CD4-positive, alpha-beta T cell treated with Interleukin-2 at 100 ng/mL for 4 hours (primary cell): Measurements from ENCODE around the gene COX19.
"Not testable (repeated sequence)": the region's sequence is repeated elsewhere in the genome, so short reads cannot be mapped to it uniquely, and the experiment has no call there.

Experiments
- DNase-seq: peaks from one replicate; pipeline ENCODE4 v3.0.0-alpha.2; 2020; ENCODE audit warnings: low spot score

Gene COX19

GRCh38 chr7:943793-944192, 31.6 kb downstream of the COX19 start:
- DNase-seq: not testable (repeated sequence)

- DNase-seq: no peak
These were observed 34.5 kb downstream of the COX19 start for GRCh38 chr7:940599-941408.

- DNase-seq: no peak
These were observed 35.5 kb downstream of the COX19 start for GRCh38 chr7:939843-940242.

GRCh38 chr7:938546-939185, 36.7 kb downstream of the COX19 start:
- DNase-seq: no peak

GRCh38 chr7:937856-938484, 37.4 kb downstream of the COX19 start:
- no peak for DNase-seq

GRCh38 chr7:936386-937054, 38.8 kb downstream of the COX19 start:
- peak; percentile 47 for DNase-seq

GRCh38 chr7:935874-936385, 39.4 kb downstream of the COX19 start:
- no peak for DNase-seq

- no peak for DNase-seq
These were observed 40.0 kb downstream of the COX19 start for GRCh38 chr7:935164-935873.

- no peak for DNase-seq
These were observed 40.7 kb downstream of the COX19 start for GRCh38 chr7:934469-935163.

GRCh38 chr7:932651-932975, 42.7 kb downstream of the COX19 start:
- DNase-seq: no peak

GRCh38 chr7:931871-932650, 43.3 kb downstream of the COX19 start:
- no peak for DNase-seq

GRCh38 chr7:930975-931758, 44.2 kb downstream of the COX19 start:
- DNase-seq: no peak

GRCh38 chr7:929311-929711, 46.0 kb downstream of the COX19 start:
- DNase-seq: no peak

GRCh38 chr7:927031-927671, 48.2 kb downstream of the COX19 start:
- DNase-seq: no peak

- DNase-seq: no peak
These were observed 49.0 kb downstream of the COX19 start for GRCh38 chr7:926061-927030.

GRCh38 chr7:925601-926000, 49.7 kb downstream of the COX19 start:
- DNase-seq: peak; percentile 79

GRCh38 chr7:924541-925231, 50.7 kb downstream of the COX19 start:
- DNase-seq: peak; percentile 59
